HG03575 (cell line): Measurements from ENCODE around the gene IFT22.
"Not testable (repeated sequence)": the region's sequence is repeated elsewhere in the genome, so short reads cannot be mapped to it uniquely, and the experiment has no call there.

ENCODE experiments used
- ATAC-seq: cut with Tn5 transposase; IDR thresholded peaks from one replicate; pipeline ENCODE4 v1.9.1; 2021; ENCODE audit not compliant: unreplicated experiment, insufficient number of reproducible peaks, low FRiP score; ENCODE audit errors: extremely low read depth

IFT22 gene

GRCh38 chr7:101287032-101287431 is 34.6 kb downstream of the IFT22 start:
- ATAC-seq: no peak

DNA sequence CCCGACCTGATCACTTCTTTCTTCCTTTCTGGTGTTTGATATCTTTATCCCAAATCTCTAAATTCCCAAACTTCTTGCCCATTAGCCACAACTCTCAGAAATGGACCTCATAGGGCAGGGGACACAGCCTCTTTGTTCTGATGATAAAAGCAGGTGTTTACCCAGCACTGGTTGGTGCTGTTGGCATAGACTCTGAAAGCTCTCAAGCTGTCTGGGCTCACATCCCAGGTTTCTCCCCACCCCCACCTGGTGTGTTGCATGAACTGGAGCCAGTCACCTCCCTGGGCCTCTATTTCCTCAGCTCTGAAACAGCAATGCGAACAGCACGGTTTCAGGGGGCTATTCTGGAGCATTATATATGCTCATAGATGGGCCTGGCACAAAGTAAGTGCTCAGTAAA is 35.7 kb downstream of the IFT22 start:
- ATAC-seq: not testable (repeated sequence)

GRCh38 chr7:101285171-101285570 is 36.4 kb downstream of the IFT22 start:
- ATAC-seq: no peak

DNA sequence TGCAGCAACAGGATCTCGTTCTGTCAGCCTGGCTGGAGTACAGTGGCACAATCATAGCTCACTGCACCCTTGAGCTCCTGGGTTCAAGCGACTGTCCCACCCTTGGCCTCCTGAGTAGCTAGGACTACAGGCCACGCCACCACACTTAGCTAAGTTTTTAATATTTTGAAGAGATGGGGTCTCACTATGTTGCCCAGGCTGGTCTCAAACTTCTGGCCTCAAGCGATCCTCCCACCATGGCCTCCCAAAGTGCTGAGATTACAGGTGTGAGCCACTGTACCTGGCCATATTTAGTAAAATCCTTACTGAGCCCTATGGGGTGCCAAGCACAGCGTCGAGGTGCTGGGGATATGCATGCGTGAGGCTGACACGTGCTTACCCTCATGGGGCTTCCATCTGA is 40.7 kb downstream of the IFT22 start:
- ATAC-seq: not testable (repeated sequence)

- no peak for ATAC-seq
These were observed 42.9 kb downstream of the IFT22 start for GRCh38 chr7:101278461-101279292.

DNA sequence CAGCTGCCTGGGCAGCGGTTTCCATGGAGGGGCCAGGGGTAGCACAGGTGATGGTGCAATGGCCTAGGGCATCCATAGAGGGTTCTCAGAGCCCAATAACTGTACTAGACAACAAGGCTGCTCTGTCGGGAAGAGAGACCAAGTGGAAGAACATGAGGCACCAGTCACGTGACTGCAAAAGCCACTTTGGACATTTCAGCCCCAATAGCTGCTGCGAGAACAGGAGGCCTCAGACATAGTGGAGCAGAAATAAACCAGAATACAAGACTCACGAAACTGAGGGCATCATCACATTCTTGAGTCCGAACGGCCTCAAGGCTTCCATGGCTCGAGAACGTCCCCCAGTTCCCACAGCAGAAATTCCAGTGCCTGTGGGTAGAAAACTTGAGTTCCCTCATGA is 44.5 kb downstream of the IFT22 start:
- no peak for ATAC-seq

GRCh38 chr7:101273206-101273605 is 48.4 kb downstream of the IFT22 start:
- no peak for ATAC-seq

GRCh38 chr7:101271021-101271420 is 50.6 kb downstream of the IFT22 start:
- no peak for ATAC-seq

DNA sequence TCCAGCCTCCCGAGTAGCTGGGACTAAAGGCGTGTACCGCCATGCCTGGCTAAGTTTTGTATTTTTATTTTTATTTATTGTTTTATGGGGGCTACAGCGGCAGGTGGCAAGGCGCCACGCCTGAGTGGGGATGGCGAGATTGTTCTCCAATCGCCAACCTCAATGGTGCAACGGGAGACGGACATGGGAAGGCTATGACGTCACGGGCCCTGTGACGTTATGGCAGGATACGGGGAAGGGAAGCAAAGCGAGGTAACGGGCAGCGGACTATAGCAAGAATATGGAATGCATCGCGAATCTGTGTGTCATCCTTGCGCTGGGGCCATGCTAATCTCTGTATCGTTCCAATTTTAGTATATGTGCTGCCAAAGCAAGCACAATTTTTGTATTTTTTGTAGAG is 51.9 kb downstream of the IFT22 start:
- no peak for ATAC-seq

- ATAC-seq: no peak
These were observed 55.7 kb downstream of the IFT22 start for GRCh38 chr7:101265622-101266516.

- ATAC-seq: not testable (repeated sequence)
These were observed 57.4 kb downstream of the IFT22 start for GRCh38 chr7:101264102-101264706.
